Effector CD4-positive, alpha-beta T cell (primary cell): ENCODE results near the gene LYVE1.

ENCODE experiments used
- DNase-seq: peaks from one replicate; pipeline ENCODE4 v3.0.0-alpha.2; 2020

LYVE1 gene

DNA sequence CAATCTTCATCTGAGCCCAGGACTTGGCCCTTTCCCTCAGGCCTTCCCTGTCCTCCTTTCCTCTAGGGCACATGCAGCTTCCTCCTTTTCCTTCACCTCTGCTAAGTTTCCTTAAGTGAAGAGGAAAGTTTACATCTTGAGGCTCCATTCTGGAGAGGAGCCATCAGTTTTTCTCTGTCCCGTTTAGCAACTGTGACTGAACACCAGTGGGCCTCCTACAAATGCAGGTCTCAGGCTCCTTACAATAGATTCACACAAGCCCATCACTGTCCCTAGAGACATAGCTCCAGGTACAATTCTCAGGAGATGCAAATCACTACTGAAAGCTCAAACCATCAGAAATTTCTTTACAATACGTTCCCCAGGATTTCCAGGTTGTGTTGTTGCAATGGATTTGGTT lies 23.3 kb upstream of the LYVE1 start:
- DNase-seq, result no peak

DNA sequence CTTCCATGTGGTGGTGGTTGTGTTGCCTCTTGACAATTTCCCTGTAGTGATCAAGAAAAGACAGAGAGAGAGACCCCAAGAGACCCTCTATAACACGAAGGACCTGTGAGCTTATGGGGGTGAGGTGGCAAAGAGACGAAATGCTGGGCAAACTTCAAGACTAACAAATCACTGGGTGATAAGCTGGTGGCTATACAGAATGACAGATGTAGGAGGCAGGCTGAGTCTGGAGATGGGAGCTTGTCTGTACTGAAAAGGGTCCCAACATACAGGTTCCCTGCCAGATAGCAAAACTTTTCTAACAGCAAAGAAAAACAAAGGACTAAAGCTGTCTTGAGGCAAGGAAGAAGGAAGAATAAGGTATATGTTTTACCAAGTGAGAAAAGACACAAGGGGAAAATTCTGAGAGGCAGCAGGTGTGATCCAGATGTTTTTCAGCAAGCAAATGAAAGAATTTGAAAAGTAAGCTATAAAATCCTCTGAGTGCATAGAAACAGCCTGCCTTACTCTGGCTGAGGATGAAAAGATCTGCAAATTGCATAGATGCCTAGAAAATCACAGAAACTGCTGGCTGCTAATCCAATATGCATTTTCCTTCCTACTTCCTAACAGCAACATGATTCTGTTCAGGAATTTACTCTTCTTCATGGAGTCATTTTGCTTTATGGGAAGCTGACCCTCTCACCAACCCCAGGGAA lies 21.9 kb upstream of the LYVE1 start:
- no peak for DNase-seq

DNA sequence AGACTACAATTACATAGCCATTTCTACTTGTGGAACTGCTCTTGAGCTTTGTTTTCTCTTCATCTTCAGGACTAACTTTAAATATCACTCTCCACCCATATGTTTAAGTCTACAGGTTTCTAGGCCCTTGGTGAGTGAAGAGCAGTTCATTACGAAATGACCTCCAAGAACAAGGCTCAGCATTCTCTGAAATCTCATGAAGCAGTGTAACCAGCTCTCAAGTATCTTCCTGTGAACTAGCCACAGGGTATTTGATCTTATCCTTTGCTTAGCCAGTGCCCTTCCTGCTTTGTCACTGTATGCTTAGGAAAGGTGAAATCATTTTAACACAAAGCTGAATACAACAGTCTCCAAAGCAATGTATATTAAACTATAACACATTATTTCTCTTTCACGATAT lies 20.4 kb upstream of the LYVE1 start:
- DNase-seq, result no peak

DNA sequence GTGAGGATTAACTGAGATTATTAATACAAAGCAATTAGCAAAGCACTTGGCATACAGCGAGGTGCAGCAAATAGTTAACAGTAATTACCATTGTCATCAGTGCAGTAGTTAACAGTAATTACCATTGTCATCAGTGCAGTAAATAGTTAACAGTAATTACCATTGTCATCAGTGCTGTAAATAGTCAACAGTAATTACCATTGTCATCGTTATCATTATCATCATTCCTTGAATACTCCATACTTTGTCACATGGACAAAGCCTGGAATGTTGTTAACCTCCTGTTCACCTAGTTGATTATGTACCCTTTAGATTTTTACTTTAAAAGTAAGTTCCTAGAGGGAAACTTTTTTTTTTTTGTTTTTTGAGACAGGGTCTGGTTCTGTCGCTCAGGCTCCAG lies 19.5 kb upstream of the LYVE1 start:
- no peak for DNase-seq

DNA sequence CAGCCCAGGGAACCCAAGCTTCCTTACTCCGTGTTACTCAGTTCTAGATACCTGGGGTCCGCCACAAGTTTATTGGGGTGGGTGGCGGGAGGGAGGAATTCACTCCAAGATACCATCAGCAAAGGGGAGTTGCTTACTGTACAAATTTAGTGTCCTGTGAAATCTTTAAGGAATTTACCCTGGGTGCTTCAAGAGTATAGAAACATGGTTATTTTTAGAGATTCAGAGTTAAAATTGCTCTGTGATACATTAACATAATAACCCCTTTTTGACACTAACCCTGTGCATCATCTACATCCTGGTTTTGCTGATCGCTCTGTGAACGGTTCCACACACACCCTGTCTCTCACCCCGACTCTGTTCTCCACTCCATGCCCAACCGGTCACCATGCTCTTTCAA lies 18.9 kb upstream of the LYVE1 start:
- no peak for DNase-seq

DNA sequence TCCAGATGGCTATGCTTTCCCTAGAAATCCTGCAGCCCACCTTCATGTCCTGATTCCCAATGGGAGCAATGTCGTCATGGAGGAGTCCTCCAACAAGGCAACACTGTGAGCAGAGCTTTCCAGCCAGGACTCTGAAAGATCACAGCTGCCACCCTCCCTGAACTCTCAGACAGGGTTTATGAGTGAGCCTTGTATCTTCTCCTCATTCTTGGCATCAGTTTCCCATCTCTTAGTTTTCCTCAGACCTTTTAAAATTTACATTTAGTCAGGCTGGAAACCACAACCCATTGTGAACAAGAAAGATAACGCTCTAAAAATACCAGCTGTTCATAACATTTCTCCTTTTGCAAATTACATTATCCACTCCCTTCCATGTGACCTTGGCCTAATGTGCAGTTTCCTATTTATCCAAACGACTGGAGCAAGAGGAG lies 15.6 kb upstream of the LYVE1 start:
- no peak for DNase-seq

DNA sequence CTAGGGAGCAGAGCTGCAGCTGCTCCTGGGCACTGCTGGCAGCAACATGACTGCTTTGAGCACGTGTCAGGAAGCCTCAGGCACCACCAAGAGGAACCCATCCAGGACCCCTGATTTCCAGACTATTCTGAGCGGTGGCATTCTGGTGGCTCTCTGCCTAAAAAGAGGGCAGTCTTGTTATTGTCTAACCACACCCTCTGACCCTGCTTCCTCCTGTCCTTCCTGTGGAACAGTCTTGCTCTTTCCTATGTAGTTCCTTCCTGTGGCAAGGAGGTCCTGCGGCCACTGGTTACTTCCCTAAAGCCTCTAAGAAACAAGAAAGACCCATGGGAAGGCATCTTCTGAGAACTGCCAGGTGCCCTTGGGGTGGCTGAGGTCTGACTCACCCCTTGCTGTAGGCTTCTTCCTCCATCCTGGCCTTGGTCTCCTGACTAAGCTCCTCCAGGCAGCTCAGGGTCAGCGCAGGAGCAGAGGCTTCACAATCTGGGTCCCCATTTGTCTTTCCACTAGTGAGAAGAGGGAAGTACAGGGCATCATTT lies 13.1 kb upstream of the LYVE1 start:
- DNase-seq, result no peak

DNA sequence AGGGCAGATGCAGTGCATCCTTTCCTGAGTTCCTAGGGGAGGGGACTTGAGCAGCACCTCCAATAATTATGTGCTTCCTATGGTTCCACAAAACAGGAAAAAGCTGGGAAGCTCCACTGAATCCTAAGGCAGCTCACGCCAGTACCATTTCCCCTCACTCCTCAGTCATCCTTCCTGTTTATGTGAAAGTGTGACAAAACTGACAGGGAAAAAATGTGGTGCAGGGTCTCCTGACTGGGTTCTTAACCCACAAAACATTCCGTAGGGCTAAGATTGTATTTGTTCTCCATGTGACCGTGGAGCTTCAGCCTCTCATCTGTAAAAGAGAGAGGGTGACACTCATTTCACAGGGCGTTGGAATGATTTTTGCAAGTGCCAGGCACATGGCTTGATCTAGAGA lies 12.2 kb upstream of the LYVE1 start:
- no peak for DNase-seq

DNA sequence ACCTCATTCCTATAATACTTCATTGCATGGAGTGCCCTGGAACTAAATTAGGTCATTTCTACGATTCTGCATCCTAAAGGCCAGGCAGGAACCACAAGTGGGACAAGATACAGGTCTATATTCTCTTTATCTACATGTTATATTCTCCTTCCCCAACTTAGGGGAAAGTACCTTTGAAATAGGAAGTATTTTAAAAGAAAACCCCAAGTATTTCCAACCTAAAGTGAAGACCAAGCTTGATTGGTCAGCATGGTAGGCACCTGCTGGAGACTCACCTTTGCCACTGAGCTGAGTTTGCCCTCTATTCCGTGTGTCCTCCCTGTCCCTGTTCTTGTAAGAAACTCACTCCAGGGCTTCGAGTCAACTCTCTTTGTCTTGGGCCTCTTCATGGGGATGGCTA lies 11.2 kb upstream of the LYVE1 start:
- no peak for DNase-seq

DNA sequence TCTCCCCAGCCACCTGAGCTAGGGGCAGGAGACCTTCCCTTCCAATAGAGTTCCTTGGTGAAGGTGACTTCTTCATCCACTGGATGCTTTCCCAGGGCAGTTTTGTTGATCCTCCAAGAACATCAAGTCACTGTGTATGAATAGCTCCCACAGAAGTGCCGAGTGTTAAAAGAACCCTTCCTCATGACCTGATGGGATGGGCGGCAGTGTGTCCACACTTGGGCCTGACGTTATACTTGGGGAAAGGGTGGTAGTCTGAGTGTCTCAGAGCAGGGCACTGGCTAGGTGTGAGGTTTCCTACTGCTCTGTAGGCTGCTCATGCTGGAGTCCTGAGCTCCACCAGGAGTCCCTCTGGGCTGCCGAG lies 7.6 kb upstream of the LYVE1 start:
- no peak for DNase-seq

DNA sequence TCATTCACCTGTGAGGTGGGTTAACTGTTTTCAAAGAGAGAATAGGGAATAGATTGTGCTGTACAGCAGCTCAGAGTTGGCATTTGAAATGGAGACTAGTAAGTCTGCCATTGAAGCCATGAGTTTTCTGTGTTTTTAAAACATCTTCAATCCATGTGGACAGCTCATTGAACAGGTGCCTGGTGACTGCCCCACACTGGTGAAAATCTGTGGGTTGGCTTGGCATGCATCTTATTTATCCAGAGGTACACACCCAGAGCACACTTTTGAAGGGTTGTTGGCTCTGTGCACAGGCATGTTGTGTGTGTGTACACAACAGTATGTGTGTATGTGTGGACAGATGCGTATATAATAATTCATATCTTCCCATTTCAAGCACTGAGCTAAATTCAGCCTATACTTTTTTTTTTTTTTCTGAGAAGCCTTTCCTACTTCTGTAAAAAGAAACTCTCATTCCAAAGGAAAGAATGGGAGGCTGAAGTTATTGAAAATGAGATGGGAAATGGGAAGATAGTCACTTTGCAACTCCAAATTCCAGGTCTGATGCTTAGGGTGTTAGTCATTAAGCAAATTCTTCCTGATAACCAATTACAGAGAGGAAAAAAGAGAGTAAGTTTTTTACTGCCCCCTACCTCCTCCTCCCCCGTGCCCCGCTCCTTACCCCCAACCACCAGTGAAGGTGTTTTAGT lies 7.0 kb upstream of the LYVE1 start:
- no peak for DNase-seq

DNA sequence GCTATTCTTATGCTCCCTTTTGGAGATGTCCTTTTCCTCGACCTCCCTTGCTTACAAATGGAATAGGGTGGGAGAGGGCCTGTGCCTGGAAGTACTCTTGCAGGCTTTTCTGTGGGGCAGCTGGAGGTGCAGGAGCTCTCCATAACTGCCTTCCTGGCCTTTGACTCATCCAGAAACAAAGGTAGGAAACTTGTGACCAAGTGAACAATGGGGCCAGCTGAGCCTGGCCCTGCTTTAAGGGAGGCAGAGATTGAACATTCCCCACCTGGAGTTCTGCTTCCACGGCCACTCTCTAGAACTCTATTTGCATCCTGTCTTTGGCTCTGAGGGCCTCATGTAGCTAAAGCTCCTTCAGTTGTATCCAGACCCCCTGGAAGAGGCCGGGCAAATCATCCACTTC lies 5.1 kb upstream of the LYVE1 start:
- DNase-seq, result no peak

DNA sequence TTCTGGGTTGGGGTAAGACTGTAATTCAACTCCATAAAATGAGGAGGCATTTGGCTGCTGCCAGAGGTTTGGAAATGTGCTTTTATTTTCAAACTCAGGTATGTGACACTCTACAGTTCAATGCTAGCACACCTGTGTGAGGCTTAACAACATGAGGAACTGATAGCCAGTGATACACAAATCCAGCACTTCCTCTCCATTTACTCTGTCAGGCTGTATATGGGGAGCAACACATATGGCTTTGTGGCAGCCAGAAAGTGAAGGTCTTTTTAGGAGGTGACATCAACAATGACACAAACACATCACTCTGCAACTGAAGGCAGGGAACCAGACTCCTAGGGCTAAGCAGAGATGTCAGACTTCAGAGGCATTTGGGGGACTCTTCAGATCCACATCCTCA lies 4.6 kb upstream of the LYVE1 start:
- no peak for DNase-seq

DNA sequence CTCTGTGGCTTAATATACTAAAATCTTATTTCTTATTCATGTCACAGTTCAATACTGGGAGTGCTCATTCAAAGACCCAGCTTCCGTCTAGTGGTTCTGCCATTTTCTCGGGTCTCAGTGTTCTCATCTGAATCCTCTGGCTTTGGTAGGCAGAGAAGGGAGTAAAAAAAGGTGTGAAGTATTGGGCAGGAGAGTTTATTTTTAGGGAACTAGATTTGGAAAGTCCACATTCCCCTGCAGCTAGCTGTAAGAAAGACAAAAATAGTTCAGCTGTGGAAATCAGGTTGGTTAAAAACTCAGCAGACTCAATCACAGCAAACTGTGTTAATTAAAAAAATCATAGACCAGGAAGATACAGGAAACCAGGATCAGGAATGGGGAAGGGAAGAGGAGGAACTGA lies 4.1 kb upstream of the LYVE1 start:
- DNase-seq, result no peak

DNA sequence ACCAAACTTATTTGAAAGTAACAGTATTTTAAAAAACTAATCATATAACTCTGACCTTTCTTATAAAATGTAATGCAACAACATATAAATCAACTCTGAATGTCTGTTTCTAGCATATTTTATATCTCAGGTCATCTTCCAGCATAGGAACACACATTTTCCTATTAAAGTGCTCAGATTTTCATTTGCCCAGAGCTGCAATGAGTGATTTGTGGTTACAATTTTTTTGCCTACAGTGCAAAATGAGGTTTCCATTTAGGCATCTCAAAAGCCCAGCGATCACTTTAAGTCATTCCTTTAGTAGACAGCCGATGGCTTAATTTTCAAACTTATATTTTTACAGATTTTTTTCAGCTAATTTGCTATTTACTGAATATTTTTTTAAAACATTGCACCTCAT lies 1.0 kb downstream of the LYVE1 start:
- DNase-seq, result no peak

DNA sequence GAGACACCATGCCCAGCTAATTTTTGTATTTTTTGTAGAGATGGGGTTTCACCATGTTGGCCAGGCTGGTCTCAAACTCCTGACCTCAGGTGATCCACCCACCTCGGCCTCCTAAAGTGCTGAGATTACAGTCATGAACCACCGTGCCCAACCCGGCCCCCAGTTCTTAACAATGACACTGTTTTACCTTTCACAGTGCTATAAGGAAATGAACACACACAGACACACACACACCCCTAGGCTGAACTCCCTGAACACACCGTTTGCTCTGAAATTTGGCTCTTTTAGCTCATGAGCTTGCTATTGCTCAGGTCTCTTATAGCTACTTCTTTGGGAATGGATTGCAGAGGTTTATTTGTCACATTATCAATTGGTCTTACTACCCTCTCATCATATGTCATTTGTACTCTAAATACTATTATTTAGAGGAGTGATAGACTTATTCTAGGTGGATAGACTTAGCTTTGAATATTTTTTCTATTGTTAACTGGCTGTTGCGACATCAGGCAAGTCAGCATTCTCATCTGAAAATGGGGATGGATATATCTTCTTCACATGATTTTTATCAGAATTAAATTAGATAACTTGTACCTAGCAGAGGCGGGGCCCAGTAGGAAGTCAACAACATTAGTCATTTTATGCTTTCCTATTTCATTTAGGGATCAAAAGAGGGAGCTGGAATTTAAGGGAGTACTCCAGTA lies 2.1 kb downstream of the LYVE1 start:
- no peak for DNase-seq

DNA sequence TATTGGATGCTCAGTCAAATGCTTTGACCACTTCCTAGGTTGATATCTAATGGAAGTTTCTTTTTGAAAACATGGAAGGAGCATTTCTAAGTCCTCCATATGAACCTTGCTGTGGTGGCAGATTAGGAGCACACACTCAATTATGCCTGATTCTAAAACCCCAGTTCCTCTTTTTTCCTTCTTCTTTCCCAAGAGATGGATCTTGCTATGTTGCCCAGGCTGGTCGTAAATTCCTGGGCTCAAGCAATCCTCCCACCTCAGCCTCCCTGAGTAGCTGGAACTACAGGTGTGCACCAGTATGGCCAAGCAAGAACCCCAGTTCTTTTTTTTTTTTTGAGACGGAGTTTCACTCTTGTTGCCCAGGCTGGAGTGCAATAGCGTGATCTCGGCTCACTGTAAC lies 3.0 kb downstream of the LYVE1 start:
- no peak for DNase-seq

DNA sequence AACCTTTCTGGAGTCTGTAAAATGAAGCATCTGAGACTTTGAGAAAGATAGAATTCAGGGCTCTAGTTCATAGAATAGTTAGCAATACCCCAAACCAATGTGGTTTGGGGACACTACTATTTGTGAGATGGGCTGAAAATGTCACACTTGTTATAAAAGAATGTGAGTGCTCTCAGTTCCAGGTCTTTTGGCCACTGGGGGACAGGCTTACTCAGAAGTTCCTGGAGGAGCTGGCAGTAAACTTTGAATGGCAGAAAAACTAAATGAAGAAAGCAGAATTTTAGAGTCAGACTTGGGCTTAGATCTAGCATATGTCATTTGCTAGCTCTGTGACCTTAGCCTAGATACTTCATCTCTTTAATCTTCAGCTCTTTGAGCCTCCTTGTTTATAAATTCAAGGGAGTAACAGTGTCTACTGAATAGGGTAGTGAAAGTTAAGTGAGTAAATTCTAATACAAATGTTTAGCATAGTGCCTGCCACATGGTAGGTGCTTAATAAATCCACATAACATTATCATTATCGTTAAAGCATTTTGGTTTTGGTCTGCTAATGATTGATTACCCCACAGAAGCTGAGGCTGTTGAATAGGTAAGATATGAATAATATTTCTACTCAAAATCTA lies 3.7 kb downstream of the LYVE1 start:
- no peak for DNase-seq

DNA sequence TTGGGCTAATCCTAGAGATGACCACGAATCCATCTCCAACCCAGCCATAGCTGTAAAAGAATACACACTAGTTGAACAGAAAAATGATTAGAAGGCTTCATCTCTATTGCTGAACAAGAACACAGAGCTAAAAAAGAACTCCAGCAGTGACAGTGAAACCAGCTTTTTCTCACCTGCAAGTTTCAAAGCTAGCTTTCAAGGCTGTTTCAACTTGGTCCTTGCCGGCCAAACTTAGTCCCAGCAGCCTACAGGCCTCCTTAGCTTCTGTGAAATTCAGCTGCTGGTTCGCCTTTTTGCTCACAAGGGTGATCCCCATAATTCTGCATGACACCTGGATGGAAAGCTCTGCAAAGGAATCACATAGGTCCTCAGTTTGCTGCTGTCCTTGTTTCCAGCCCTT lies 4.4 kb downstream of the LYVE1 start:
- no peak for DNase-seq

DNA sequence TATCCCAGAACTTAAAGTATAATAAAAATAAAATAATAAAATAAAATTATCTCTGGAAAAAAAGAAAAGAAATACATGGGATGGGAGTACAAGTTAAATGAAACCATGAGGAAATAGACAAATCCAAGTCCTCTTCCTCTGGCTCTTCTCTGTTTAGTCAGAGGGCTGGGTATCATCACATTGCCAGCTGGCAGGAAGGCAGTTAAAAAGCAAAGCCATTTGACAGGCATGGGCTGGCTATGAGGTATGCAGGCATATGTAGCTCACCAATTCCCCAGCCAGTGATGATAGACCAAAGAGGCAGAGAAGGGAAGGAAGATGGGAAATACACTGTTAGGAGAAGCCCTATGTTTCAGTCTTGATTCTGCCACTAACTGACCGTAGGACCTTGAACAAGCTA lies 6.5 kb downstream of the LYVE1 start:
- no peak for DNase-seq

DNA sequence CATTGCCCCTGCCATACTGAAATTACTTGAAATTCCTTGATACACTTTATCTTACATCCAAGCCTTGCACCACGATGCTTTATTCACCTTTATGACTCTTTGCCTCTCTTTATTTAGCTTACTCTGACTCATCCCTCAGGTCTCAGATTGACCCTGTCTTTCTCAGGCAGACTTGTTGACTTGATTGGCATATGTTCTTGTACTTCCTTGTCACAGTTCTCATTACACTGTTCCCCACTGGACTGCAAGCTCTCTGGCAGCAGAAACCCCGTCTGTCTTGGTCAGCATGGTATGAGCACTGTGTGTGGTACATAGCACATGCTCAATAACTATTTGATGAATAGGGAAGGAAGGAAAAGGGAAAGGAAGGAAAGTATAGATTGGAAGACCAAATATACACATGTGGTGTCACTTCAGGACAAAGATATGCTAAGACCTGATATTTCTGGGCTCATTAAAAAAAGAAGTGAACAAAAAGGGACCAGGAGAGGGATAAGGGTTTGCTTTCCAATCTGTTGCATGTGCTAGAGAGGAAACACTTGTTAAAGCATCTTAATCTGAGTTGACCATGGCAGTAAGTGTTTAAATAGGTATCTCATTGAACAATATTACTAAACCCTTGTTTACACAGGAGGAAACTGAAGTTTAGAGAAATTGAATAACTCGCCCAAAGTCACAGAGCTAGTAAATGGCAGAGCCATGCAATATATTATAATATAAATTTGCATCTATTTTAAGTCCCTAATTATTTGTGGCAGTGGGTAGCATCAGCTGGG lies 7.2 kb downstream of the LYVE1 start:
- no peak for DNase-seq

DNA sequence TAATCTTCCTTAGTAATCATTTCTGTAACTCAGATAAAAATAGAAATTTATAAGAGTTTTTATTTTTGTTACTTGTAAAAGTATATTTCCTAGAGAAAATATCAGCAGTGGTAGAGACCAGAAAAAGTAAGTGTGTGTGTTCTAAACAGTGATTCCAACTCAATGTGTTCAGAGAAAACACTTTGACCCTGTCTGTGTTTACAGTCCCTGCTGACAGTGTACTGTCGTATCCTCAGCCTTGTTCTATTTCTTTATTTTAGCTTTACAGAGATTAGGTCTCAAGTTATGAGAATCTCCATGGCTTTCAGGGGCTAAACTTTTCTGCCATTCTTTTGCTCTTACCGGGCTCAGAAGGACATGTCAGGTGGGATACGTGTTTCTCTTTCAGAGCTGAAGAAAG lies 10.2 kb downstream of the LYVE1 start:
- DNase-seq, result no peak

DNA sequence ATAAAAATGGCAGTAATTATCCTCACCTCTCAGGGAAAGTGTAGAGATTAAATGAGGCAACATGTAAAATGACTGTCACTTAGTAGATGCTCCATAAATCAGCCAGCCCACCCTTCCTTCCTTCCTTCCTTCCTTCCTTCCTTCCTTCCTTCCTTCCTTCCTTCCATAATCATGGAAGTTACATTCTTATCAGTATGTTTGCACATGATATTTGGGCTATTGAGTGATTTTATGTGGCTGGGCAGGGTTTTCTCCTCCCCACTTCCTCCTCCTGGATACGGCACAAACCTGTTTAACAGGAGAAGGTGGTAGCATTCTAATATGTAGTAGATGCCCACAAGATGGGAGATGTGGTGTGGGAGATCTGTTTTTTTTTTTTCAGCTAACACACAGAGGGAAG lies 11.9 kb downstream of the LYVE1 start:
- no peak for DNase-seq
